ENCODE measurements around the gene PUS3. TPM values are rescaled to one million over a fixed set of nuclear protein-coding genes. Genes with fewer than 3 reads are reported as not detected.

PUS3 gene
- total RNA-seq, 1 experiment from 2014 or later, result 11.9 TPM

DNA sequence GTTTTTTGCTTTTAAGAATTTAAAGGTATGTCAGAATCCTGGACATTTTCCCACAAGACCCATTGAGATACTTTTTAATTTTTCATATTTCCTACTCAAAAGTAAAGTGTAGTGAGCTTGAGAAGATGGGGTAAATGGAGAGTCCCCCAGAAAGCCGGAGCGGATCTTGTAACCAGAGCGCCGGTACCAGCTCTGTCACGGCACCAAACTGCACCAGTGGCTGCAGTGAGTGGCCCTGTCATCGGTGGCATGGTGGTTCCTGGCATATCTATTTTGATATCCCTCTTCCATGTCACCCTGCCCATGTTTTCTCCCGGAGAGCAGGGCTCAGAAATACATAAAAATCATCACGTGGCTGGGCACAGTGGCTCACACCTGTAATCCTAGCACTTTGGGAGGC lies 20.6 kb upstream of the PUS3 start:
- Histone ChIP-seq H3K4me1 (ENCODE audit: control insufficient read depth in 1 of 2, insufficient read depth in 2 of 2, low read length in 2 of 2) (no peaks in the 10 kb centered on the region), H3K9me3 (ENCODE audit: control insufficient read depth in 1 of 2, insufficient read depth in 1 of 2, low read depth in 1 of 2, low read length in 2 of 2) (no peaks in the 10 kb centered on the region), H3K27me3 (ENCODE audit: insufficient read depth, low read length) (no peaks in the 10 kb centered on the region), H4K20me1 (ENCODE audit: insufficient read depth) (no peaks in the 10 kb centered on the region), H3K27ac (ENCODE audit: low read depth, low read length) (no peak overlapping the region), H3K9me2 (ENCODE audit: insufficient read depth) (no peaks in the 10 kb centered on the region), H3K4me2 (ENCODE audit: low read length) (no peak overlapping the region), H3K4me3 (replicated peaks in 1 of 2; ENCODE audit: low read depth in 1 of 2, low read length in 2 of 2) (no peak overlapping the region), H3K79me2 (ENCODE audit: insufficient read depth, low read length) (no peaks in the 10 kb centered on the region), H3K36me3 (ENCODE audit: control insufficient read depth in 1 of 2, insufficient read depth in 2 of 2, low read length in 2 of 2) (no peaks in the 10 kb centered on the region), H3K9ac (ENCODE audit: low read length) (no peak overlapping the region), H2AFZ (ENCODE audit: low read depth, low read length, poor library complexity, severe bottlenecking) (no peak overlapping the region)
- intact Hi-C loops (cut with micrococcal nuclease), result loop anchor here (1.0 to 5.0 kb wide), 3 partner anchors 138 to 271 kb away; no protein-coding TSS in a partner anchor
- RAD21 ChIA-PET (ENCODE audit: low non-redundant PET in 1 of 2, low total read pairs in 2 of 2, uncharacterized antibody in 2 of 2, unreplicated experiment in 2 of 2), result no interaction called here
- no peak for DNase-seq (ENCODE audit: low read depth, low spot score)
- CTCF ChIA-PET, result interaction anchor here (1.4 to 1.5 kb wide), 2 partner anchors 270 to 556 kb away, joined by 3 to 8 read pairs; no protein-coding TSS in a partner anchor
- no peak for TF ChIP-seq JUND (IDR thresholded peaks at IDR 0.05)
- TF ChIP-seq, protein P1, sequence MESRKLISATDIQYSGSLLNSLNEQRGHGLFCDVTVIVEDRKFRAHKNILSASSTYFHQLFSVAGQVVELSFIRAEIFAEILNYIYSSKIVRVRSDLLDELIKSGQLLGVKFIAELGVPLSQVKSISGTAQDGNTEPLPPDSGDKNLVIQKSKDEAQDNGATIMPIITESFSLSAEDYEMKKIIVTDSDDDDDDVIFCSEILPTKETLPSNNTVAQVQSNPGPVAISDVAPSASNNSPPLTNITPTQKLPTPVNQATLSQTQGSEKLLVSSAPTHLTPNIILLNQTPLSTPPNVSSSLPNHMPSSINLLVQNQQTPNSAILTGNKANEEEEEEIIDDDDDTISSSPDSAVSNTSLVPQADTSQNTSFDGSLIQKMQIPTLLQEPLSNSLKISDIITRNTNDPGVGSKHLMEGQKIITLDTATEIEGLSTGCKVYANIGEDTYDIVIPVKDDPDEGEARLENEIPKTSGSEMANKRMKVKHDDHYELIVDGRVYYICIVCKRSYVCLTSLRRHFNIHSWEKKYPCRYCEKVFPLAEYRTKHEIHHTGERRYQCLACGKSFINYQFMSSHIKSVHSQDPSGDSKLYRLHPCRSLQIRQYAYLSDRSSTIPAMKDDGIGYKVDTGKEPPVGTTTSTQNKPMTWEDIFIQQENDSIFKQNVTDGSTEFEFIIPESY (IDR thresholded peaks at IDR 0.05; ENCODE audit: extremely low read depth, insufficient replicate concordance, low read length), result no peak
- TF ChIP-seq EGR1 (IDR thresholded peaks at IDR 0.05; ENCODE audit: low read depth), result no peak
- TF ChIP-seq YY1 (IDR thresholded peaks at IDR 0.05; ENCODE audit: extremely low read depth, insufficient replicate concordance, low read depth, low read length), result no peak
- no peak for TF ChIP-seq ZFX (IDR thresholded peaks at IDR 0.05)
- TF ChIP-seq TCF7L2 (IDR thresholded peaks at IDR 0.05; ENCODE audit: borderline replicate concordance, extremely low read depth, insufficient read depth, insufficient read length), result no peak
- no peak for TF ChIP-seq FOSL1 (IDR thresholded peaks at IDR 0.05; ENCODE audit: low read depth)
- TF ChIP-seq, protein P2, sequence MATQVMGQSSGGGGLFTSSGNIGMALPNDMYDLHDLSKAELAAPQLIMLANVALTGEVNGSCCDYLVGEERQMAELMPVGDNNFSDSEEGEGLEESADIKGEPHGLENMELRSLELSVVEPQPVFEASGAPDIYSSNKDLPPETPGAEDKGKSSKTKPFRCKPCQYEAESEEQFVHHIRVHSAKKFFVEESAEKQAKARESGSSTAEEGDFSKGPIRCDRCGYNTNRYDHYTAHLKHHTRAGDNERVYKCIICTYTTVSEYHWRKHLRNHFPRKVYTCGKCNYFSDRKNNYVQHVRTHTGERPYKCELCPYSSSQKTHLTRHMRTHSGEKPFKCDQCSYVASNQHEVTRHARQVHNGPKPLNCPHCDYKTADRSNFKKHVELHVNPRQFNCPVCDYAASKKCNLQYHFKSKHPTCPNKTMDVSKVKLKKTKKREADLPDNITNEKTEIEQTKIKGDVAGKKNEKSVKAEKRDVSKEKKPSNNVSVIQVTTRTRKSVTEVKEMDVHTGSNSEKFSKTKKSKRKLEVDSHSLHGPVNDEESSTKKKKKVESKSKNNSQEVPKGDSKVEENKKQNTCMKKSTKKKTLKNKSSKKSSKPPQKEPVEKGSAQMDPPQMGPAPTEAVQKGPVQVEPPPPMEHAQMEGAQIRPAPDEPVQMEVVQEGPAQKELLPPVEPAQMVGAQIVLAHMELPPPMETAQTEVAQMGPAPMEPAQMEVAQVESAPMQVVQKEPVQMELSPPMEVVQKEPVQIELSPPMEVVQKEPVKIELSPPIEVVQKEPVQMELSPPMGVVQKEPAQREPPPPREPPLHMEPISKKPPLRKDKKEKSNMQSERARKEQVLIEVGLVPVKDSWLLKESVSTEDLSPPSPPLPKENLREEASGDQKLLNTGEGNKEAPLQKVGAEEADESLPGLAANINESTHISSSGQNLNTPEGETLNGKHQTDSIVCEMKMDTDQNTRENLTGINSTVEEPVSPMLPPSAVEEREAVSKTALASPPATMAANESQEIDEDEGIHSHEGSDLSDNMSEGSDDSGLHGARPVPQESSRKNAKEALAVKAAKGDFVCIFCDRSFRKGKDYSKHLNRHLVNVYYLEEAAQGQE (IDR thresholded peaks at IDR 0.05; ENCODE audit: low read depth), result no peak
- no peak for TF ChIP-seq SRF (IDR thresholded peaks at IDR 0.05; ENCODE audit: low read depth)
- TF ChIP-seq CBX3 (IDR thresholded peaks at IDR 0.05; ENCODE audit: low read depth), result no peak
- TF ChIP-seq RAD21 (IDR thresholded peaks at IDR 0.05; ENCODE audit: low read depth), result no peak
- no peak for TF ChIP-seq POLR2A (IDR thresholded peaks at IDR 0.05; ENCODE audit: borderline replicate concordance, extremely low read depth, insufficient read depth, insufficient read length)
- TF ChIP-seq CTCF (IDR thresholded peaks at IDR 0.05 in 2 of 3, conservative IDR thresholded peaks at IDR 0.05 in 1 of 3; ENCODE audit: borderline replicate concordance in 1 of 3, insufficient read depth in 1 of 3, low read depth in 2 of 3, low read length in 2 of 3), result no peak
- no peak for TF ChIP-seq EZH2 (IDR thresholded peaks at IDR 0.05)
- no peak for TF ChIP-seq CEBPB (IDR thresholded peaks at IDR 0.05; ENCODE audit: low read depth)
- no TSS peak for BruUV-seq (replicated peaks)
- POLR2A ChIA-PET, result no interaction called here
- no peak for ATAC-seq

Data from HCT116 (cell line).